H9 (cell line): ENCODE data around the gene CNPPD1. TPM values are rescaled to one million over a fixed set of nuclear protein-coding genes. Genes with fewer than 3 reads are reported as not detected.
"Not testable (repeated sequence)": the region's sequence is repeated elsewhere in the genome, so short reads cannot be mapped to it uniquely, and the experiment has no call there.

Experiments used
- DNase-seq: peaks from one replicate; pipeline ENCODE4 v3.0.0-alpha.2; 2017
- H2AFZ ChIP-seq: one replicate; pipeline ENCODE4 v1.6.1; 2013; ENCODE audit warnings: mild to moderate bottlenecking, low read length, control low read depth, moderate library complexity
- H2AK5ac ChIP-seq: 2 replicates; pipeline ENCODE4 v1.6.1; 2013; ENCODE audit warnings: low read length, control low read depth, mixed read lengths; ENCODE audit not compliant: insufficient read length
- H2BK120ac ChIP-seq: one replicate; pipeline ENCODE4 v1.6.1; 2013; ENCODE audit warnings: low read depth, mild to moderate bottlenecking, low read length, control low read depth, inconsistent platforms; ENCODE audit not compliant: poor library complexity, severe bottlenecking
- H2BK12ac ChIP-seq: 2 replicates; pipeline ENCODE4 v1.6.1; 2013; ENCODE audit warnings: low read length, control low read depth, mixed read lengths, low read depth; ENCODE audit not compliant: insufficient read length
- H2BK15ac ChIP-seq: 2 replicates; pipeline ENCODE4 v1.6.1; 2013; ENCODE audit warnings: low read depth, low read length, control low read depth
- H2BK20ac ChIP-seq: one replicate; pipeline ENCODE4 v1.6.1; 2013; ENCODE audit warnings: low read depth, mild to moderate bottlenecking, low read length, control low read depth, inconsistent platforms; ENCODE audit not compliant: poor library complexity, severe bottlenecking
- H2BK5ac ChIP-seq: 2 replicates; pipeline ENCODE4 v1.6.1; 2013; ENCODE audit warnings: low read length, control low read depth, mixed read lengths; ENCODE audit not compliant: insufficient read length
- H3K14ac ChIP-seq: 2 replicates; pipeline ENCODE4 v1.6.1; 2013; ENCODE audit warnings: low read length, control low read depth; ENCODE audit not compliant: insufficient read depth
- H3K18ac ChIP-seq: 2 replicates; pipeline ENCODE4 v1.6.1; 2013; ENCODE audit warnings: low read depth, mild to moderate bottlenecking, mixed read lengths, low read length, control low read depth; ENCODE audit not compliant: insufficient read length
- H3K23ac ChIP-seq: 2 replicates; pipeline ENCODE4 v1.6.1; 2013; ENCODE audit warnings: low read length, control low read depth, mixed read lengths, low read depth; ENCODE audit not compliant: insufficient read length
- H3K23me2 ChIP-seq: 2 replicates; pipeline ENCODE4 v1.6.1; 2013; ENCODE audit warnings: low read depth, mild to moderate bottlenecking, mixed read lengths, low read length, control low read depth; ENCODE audit not compliant: insufficient read length, poor library complexity, severe bottlenecking
- H3K27ac ChIP-seq: 2 replicates; pipeline ENCODE4 v1.5.1; 2013; ENCODE audit warnings: low read length, control low read depth, mixed read lengths, low read depth; ENCODE audit not compliant: insufficient read length
- H3K27me3 ChIP-seq: 2 replicates; pipeline ENCODE4 v1.6.1; 2013; ENCODE audit warnings: low read length, control low read depth, inconsistent platforms; ENCODE audit not compliant: insufficient read depth
- H3K4ac ChIP-seq: 2 replicates; pipeline ENCODE4 v1.6.1; 2013; ENCODE audit warnings: low read depth, mild to moderate bottlenecking, control low read depth, inconsistent platforms, low read length, moderate library complexity
- H3K4me1 ChIP-seq: 2 replicates; pipeline ENCODE4 v1.6.1; 2013; ENCODE audit warnings: low read length, control low read depth, inconsistent platforms; ENCODE audit not compliant: insufficient read depth
- H3K4me2 ChIP-seq: 2 replicates; pipeline ENCODE4 v1.6.1; 2013; ENCODE audit warnings: low read length, control low read depth, mixed read lengths; ENCODE audit not compliant: insufficient read length, insufficient read depth
- H3K56ac ChIP-seq: 2 replicates; pipeline ENCODE4 v1.6.1; 2013; ENCODE audit warnings: low read depth, mild to moderate bottlenecking, mixed read lengths, low read length, control low read depth; ENCODE audit not compliant: insufficient read length
- H3K79me1 ChIP-seq: 2 replicates; pipeline ENCODE4 v1.6.1; 2013; ENCODE audit warnings: low read depth, mild to moderate bottlenecking, moderate library complexity, low read length, control low read depth, inconsistent platforms; ENCODE audit not compliant: insufficient read depth, poor library complexity, severe bottlenecking
- H3K79me2 ChIP-seq: 2 replicates; pipeline ENCODE4 v1.6.1; 2013; ENCODE audit warnings: low read length, control low read depth, inconsistent platforms; ENCODE audit not compliant: insufficient read depth
- H3K9ac ChIP-seq: 2 replicates; pipeline ENCODE4 v1.6.1; 2013; ENCODE audit warnings: low read length, control low read depth, mixed read lengths; ENCODE audit not compliant: insufficient read length; ENCODE audit errors: extremely low read depth
- H3K9me3 ChIP-seq: one replicate; pipeline ENCODE4 v1.6.1; 2013; ENCODE audit warnings: low read depth, low read length, inconsistent platforms; ENCODE audit not compliant: control insufficient read depth
- H3T11ph ChIP-seq: one replicate; pipeline ENCODE4 v1.6.1; 2013; ENCODE audit warnings: mild to moderate bottlenecking, low read length, control low read depth, inconsistent platforms
- H4K20me1 ChIP-seq: one replicate; pipeline ENCODE4 v1.6.1; 2013; ENCODE audit not compliant: control insufficient read depth, insufficient read length, insufficient read depth
- H4K5ac ChIP-seq: 2 replicates; pipeline ENCODE4 v1.6.1; 2013; ENCODE audit warnings: low read depth, mild to moderate bottlenecking, mixed read lengths, low read length, control low read depth; ENCODE audit not compliant: insufficient read length
- H4K8ac ChIP-seq: replicated peaks from 2 replicates; pipeline ENCODE4 v1.6.1; 2013; ENCODE audit warnings: low read length, control low read depth, mixed read lengths, low read depth; ENCODE audit not compliant: insufficient read length
- H4K91ac ChIP-seq: 2 replicates; pipeline ENCODE4 v1.6.1; 2013; ENCODE audit warnings: low read depth, mild to moderate bottlenecking, moderate library complexity, mixed read lengths, low read length, control low read depth; ENCODE audit not compliant: insufficient read length
- H3K27ac Mint-ChIP-seq, 3 experiments: 2 replicates in 2 of 3; 3 replicates in 1 of 3; pipeline ENCODE4 v1.8.0; 2020 to 2021; ENCODE audit warnings: mixed read lengths in 3 of 3, mild to moderate bottlenecking in 1 of 3, moderate library complexity in 1 of 3
- H3K27me3 Mint-ChIP-seq: 2 replicates; pipeline ENCODE4 v1.8.0; 2021; ENCODE audit warnings: low read depth, mild to moderate bottlenecking, moderate library complexity, mixed read lengths
- H3K36me3 Mint-ChIP-seq, 3 experiments: 2 replicates in 2 of 3; 3 replicates in 1 of 3; pipeline ENCODE4 v1.8.0; 2020 to 2021; ENCODE audit warnings: low read depth in 3 of 3, mixed read lengths in 3 of 3; ENCODE audit not compliant: insufficient read depth in 1 of 3
- H3K4me1 Mint-ChIP-seq, 2 experiments: 2 replicates each; pipeline ENCODE4 v1.8.0; 2020; ENCODE audit warnings: mixed read lengths in 2 of 2
- H3K4me3 Mint-ChIP-seq, 2 experiments: 2 replicates in 1 of 2; 3 replicates in 1 of 2; pipeline ENCODE4 v1.8.0; 2020 to 2021; ENCODE audit warnings: mild to moderate bottlenecking in 2 of 2, mixed read lengths in 2 of 2, moderate library complexity in 1 of 2
- H3K9me3 Mint-ChIP-seq, 2 experiments: 2 replicates in 1 of 2; 3 replicates in 1 of 2; pipeline ENCODE4 v1.8.0; 2020; ENCODE audit warnings: mild to moderate bottlenecking in 2 of 2, mixed read lengths in 2 of 2, moderate library complexity in 1 of 2
- WGBS: extraction: QIAGEN DNeasy Blood & Tissue Kit; methylation state at CpG from one replicate; pipeline ENCODE4 v1.1.7; 2013; ENCODE audit warnings: missing lambda C conversion rate, low lambda C conversion rate, mixed read lengths; ENCODE audit not compliant: insufficient read length; ENCODE audit errors: extremely low coverage; 5-methylcytosine and 5-hydroxymethylcytosine counted together
- total RNA-seq: library from RNA; stranded (reverse); gene quantifications from 2 replicates; pipeline ENCODE4 v1.2.1, GENCODE V29; 2021
- TF ChIP-seq, protein P1 (sequence below): fragments of 200-600 bp; sonication (generic); conservative IDR thresholded peaks from 3 replicates; pipeline ENCODE4 v1.8.0; 2021; ENCODE audit warnings: antibody characterized with exemption, mild to moderate bottlenecking

Gene CNPPD1
- total RNA-seq, 1 experiment from 2014 or later, result 33.0 TPM

DNA sequence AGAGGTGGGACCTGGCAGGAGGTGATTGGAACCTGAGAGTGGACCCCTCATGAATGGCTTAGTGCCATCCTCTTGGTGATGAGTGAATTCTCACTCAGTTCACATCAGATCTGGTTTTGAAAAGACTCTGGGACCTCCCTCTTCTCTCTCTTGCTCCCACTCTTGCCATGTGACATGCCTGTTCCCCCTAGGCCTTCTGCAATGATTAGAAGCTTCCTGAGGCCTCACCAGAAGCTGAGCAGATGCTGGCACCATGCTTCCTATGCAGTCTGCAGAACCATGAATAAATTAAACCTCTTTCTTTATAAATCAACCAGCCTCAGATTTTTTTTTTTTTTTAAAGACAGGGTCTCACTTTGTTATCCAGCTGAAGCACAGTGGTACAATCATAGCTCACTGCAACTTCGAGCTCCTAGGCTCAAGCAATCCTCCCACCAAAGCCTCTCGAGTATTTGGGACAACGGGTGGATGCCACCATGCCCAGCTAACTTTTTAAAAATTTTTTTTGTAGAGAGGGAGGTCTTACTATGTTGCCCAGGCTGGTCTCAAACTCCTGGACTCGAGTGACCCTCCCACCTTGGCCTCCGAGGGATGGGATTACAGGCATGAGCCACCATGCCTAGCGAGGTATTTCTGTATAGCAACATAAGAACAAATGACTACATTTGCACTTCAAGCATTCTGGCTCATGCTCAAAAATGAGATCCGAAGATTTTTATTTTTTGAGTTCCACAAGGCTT, 27.9 kb upstream of the CNPPD1 start:
- no peak overlapping the region for H2BK15ac ChIP-seq
- TF ChIP-seq, protein P1, sequence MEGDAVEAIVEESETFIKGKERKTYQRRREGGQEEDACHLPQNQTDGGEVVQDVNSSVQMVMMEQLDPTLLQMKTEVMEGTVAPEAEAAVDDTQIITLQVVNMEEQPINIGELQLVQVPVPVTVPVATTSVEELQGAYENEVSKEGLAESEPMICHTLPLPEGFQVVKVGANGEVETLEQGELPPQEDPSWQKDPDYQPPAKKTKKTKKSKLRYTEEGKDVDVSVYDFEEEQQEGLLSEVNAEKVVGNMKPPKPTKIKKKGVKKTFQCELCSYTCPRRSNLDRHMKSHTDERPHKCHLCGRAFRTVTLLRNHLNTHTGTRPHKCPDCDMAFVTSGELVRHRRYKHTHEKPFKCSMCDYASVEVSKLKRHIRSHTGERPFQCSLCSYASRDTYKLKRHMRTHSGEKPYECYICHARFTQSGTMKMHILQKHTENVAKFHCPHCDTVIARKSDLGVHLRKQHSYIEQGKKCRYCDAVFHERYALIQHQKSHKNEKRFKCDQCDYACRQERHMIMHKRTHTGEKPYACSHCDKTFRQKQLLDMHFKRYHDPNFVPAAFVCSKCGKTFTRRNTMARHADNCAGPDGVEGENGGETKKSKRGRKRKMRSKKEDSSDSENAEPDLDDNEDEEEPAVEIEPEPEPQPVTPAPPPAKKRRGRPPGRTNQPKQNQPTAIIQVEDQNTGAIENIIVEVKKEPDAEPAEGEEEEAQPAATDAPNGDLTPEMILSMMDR, result no peak
- H3K9me3 Mint-ChIP-seq, result peaks cover 6 to 7% of the 10 kb centered on the region in 2 experiments; a peak in 4 of 5 replicates

DNA sequence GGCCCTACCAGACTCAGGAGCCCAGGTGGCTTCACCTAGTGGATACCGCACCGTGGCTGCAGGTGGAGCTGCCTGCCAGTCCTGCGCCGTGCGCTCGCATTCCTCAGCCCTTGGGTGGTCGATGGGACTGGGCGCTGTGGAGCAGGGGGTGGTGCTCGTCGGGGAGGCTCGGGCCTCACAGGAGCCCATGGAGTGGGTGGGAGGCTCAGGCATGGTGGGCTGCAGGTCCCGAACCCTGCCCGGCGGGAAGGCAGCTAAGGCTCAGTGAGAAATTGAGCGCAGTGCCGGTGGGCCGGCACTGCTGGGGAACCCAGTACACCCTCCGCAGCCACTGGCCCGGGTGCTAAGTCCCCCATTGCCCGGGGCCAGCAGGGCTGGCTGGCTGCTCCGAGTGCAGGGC, 24.6 kb upstream of the CNPPD1 start:
- not testable (repeated sequence) for H3K36me3 Mint-ChIP-seq, H3K9ac ChIP-seq, H3K4me2 ChIP-seq, H2BK5ac ChIP-seq, H3K23ac ChIP-seq, H3K4me3 Mint-ChIP-seq, H3K9me3 Mint-ChIP-seq, H3K27me3 ChIP-seq, H2BK15ac ChIP-seq, H4K20me1 ChIP-seq, H2BK20ac ChIP-seq, H3T11ph ChIP-seq, H4K91ac ChIP-seq, H3K18ac ChIP-seq, H2BK12ac ChIP-seq, H3K27ac ChIP-seq, H4K5ac ChIP-seq, H3K79me2 ChIP-seq, H3K9me3 ChIP-seq, H2BK120ac ChIP-seq, H3K79me1 ChIP-seq, H2AFZ ChIP-seq, H3K56ac ChIP-seq, H4K8ac ChIP-seq, H2AK5ac ChIP-seq, H3K14ac ChIP-seq, H3K27ac Mint-ChIP-seq, H3K4ac ChIP-seq, H3K23me2 ChIP-seq, H3K4me1 ChIP-seq
- H3K27me3 Mint-ChIP-seq, result peaks cover 10% of the 10 kb centered on the region
- no CpG with 5 or more reads among the region's 21 CpGs for WGBS
- DNase-seq, result peak; percentile 16
- peaks cover 14 to 20% of the 10 kb centered on the region in 2 experiments for H3K4me1 Mint-ChIP-seq

More for the DNA sequence above, 27.9 kb upstream of the CNPPD1 start:
- Histone ChIP-seq H3T11ph (no peak overlapping the region), H3K4ac (no peak overlapping the region), H4K5ac (no peak overlapping the region), H2BK120ac (no peak overlapping the region), H4K91ac (no peak overlapping the region), H3K27ac (no peak overlapping the region), H3K79me1 (no peaks in the 10 kb centered on the region), H3K23ac (no peak overlapping the region), H4K8ac (no peak overlapping the region), H3K79me2 (no peaks in the 10 kb centered on the region), H3K18ac (no peak overlapping the region), H2BK20ac (no peak overlapping the region), H3K4me2 (no peak overlapping the region), H3K56ac (no peak overlapping the region), H3K9ac (no peak overlapping the region), H4K20me1 (no peaks in the 10 kb centered on the region), H3K14ac (no peak overlapping the region), H2BK12ac (no peak overlapping the region), H3K27me3 (no peaks in the 10 kb centered on the region), H3K4me1 (no peaks in the 10 kb centered on the region), H3K23me2 (peaks cover 4% of the 10 kb centered on the region), H2AFZ (no peak overlapping the region), H3K9me3 (no peaks in the 10 kb centered on the region), H2AK5ac (no peak overlapping the region), H2BK5ac (no peak overlapping the region)
- H3K36me3 Mint-ChIP-seq, result peaks cover 7 to 24% (median 19%) of the 10 kb centered on the region in 3 experiments
- no CpG with 5 or more reads among the region's 7 CpGs for WGBS
- H3K27ac Mint-ChIP-seq, result no peak overlapping the region
- peaks cover 12 to 21% of the 10 kb centered on the region in 2 experiments for H3K4me1 Mint-ChIP-seq
- DNase-seq, result peak; percentile 2
- H3K4me3 Mint-ChIP-seq, result no peak overlapping the region
- H3K27me3 Mint-ChIP-seq, result peaks cover 10% of the 10 kb centered on the region
